IPS DF 6.9 (cell line): ENCODE measurements around the gene ELMO3.

ENCODE experiments used
- DNase-seq: peaks from one replicate; pipeline ENCODE4 v3.0.0-alpha.2; 2013; ENCODE audit warnings: low read depth, low spot score
- H3K27ac ChIP-seq: one replicate; pipeline ENCODE4 v1.5.1; 2013; ENCODE audit warnings: low read length, control low read depth
- H3K27me3 ChIP-seq: 2 replicates; pipeline ENCODE4 v1.6.1; 2013; ENCODE audit warnings: mild to moderate bottlenecking, low read length; ENCODE audit not compliant: control insufficient read depth, insufficient read depth
- H3K36me3 ChIP-seq: 2 replicates; pipeline ENCODE4 v1.6.1; 2013; ENCODE audit warnings: low read length; ENCODE audit not compliant: control insufficient read depth, insufficient read depth
- H3K4me1 ChIP-seq: 2 replicates; pipeline ENCODE4 v1.6.1; 2013; ENCODE audit warnings: low read length; ENCODE audit not compliant: control insufficient read depth, insufficient read depth
- H3K4me3 ChIP-seq: 2 replicates; pipeline ENCODE4 v1.5.1; 2013; ENCODE audit warnings: mild to moderate bottlenecking, low read length
- H3K9me3 ChIP-seq: 2 replicates; pipeline ENCODE4 v1.6.1; 2013; ENCODE audit warnings: low read length, inconsistent platforms; ENCODE audit not compliant: control insufficient read depth, insufficient read depth
- WGBS: extraction: QIAGEN DNeasy Blood & Tissue Kit; methylation state at CpG from one replicate; pipeline ENCODE4 v1.1.7; 2013; ENCODE audit warnings: mixed read lengths, missing lambda C conversion rate; ENCODE audit not compliant: insufficient read length, insufficient coverage; 5-methylcytosine and 5-hydroxymethylcytosine counted together

ELMO3 gene

DNA sequence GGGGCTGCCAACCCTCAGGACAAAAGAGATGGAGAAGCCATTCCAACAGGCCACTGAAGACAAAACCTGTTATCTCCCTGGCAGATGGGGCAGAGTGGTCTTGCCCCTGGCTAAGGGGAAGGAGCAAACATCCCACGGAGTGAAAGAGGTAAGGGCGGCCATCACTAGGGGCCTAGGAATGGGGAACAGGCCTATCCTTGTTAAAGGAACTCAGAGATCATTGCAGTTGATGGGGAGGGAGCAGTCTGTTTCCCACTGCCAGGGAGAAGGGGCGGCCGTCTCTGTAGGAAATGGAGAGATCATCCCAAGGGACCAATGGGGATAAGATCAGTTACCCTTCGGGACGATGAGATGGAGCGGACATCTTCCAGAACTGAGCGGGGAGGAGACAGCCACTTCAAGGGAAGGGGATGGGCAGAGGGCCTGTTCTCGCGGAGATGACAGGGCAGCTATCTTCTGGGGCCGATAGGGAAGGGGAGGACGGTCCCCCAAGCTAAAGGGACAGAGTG lies 27.4 kb downstream of the ELMO3 start:
- Histone ChIP-seq H3K4me1 (no peaks in the 10 kb centered on the region; the same call in 1 of the 2 replicates), H3K27ac (no peak overlapping the region), H3K9me3 (no peaks in the 10 kb centered on the region), H3K27me3 (no peaks in the 10 kb centered on the region), H3K36me3 (peaks cover 25% of the 10 kb centered on the region), H3K4me3 (peak overlapping the region; percentile 55; the same call in 1 of the 2 replicates)
- DNase-seq = no peak
- WGBS = no CpG with 5 or more reads among the region's 12 CpGs

DNA sequence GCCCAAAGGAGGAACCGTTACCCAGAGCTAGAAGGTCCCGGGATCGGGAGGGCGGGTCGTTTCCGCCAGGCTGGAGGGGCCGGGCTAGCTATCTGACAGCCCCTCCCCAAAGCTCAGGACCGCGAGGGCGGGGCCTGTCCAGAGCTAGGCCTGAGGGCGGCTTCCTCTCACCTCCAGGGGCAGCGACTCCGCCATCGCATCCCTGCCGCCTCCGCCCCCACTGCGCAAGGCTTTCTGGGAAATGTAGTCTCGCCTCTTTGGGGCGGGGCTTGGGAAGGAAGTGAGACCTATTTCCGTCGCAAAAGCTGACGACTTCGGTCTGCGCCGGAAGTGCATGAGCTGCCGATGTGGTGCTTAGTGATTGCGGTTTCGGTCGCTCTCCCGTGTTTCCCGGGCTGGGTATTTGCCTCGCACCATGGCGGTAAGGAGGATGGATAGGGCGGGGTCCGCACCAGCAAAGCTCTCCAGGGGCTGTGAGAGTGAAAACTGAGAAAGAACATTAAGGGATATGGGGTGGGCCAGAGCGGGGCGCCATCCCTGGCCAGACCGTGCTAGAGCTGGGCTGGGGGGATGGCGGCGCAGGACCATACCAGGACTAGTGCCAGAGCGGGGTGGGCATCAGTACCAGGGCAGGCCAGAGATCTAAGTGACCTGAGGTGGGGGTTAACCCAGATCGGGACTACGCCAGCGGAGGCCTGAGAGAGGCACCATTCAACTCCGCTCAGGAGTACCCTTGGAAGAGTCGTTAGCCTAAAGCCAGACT lies 28.1 kb downstream of the ELMO3 start, which contains the start of gene TMEM208:
TSS of gene TMEM208 (plus strand) at position 327 of the 763 bp plus-strand sequence. CDS start at position 416, 89 bp downstream.
- Histone ChIP-seq H3K27ac (no peak within 1 kb of the TSS), H3K4me3 (peak within 1 kb of the TSS; percentile 69), H3K27me3 (no peaks in the 10 kb centered on the region), H3K4me1 (no peaks in the 10 kb centered on the region; the same call in 1 of the 2 replicates), H3K9me3 (no peaks in the 10 kb centered on the region), H3K36me3 (peaks cover 31% of the 10 kb centered on the region)
- no CpG with 5 or more reads among the region's 46 CpGs for WGBS
- peak; percentile 96 for DNase-seq

DNA sequence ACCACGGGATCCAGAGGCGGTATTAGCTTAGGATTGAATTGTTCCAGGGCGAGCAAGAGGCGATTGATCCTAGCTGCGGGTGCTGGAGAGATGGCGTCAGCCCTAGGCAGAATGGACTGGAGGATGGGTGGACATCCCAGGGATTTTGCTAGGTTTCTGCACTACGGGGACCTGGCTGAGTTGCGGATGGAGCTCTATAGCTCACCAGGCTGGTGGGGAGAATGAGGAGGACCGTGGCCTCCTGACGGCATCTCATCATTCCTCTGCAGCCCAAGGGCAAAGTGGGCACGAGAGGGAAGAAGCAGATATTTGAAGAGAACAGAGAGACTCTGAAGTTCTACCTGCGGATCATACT lies 28.6 kb downstream of the ELMO3 start:
- Histone ChIP-seq H3K9me3 (no peaks in the 10 kb centered on the region), H3K27me3 (no peaks in the 10 kb centered on the region), H3K27ac (no peak overlapping the region), H3K36me3 (peaks cover 32% of the 10 kb centered on the region), H3K4me3 (peak overlapping the region; percentile 69), H3K4me1 (no peaks in the 10 kb centered on the region; the same call in 1 of the 2 replicates)
- no peak for DNase-seq
- WGBS = no CpG with 5 or more reads among the region's 12 CpGs

DNA sequence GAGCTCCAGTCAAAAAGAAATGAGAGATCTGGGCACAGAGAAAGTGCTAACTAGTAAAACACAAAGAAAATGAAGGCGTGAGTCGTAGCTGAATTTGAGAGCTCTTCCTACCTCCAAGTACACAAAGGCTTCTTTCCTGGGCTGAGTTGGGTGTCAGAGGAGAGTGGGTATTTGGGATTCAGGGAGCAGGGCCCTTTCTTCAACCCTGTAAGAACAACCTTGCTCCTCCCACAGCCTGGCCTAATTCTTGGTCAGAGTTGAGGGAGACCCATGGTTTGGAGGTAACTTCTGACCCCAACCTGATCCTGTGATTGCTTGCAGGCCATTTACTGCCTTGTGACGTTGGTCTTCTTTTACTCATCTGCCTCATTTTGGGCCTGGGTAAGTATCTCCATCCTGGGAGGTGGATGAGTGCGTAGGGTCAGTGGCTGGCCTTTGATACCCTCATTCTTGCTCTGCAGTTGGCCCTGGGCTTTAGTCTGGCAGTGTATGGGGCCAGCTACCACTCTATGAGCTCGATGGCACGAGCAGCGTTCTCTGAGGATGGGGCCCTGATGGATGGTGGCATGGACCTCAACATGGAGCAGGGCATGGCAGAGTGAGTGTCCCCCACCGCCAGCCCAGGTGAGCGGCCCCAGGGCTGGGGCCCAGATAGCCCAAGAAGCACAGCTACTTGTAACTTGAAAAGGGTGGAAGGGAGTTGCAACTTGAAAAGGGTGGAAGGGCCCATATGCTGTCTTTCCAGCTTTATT lies 29.3 kb downstream of the ELMO3 start:
- no CpG with 5 or more reads among the region's 9 CpGs for WGBS
- Histone ChIP-seq H3K36me3 (peaks cover 32% of the 10 kb centered on the region), H3K27me3 (no peaks in the 10 kb centered on the region), H3K4me1 (no peaks in the 10 kb centered on the region; the same call in 1 of the 2 replicates), H3K9me3 (no peaks in the 10 kb centered on the region), H3K27ac (no peak overlapping the region), H3K4me3 (no peak overlapping the region; the same call in 1 of the 2 replicates)
- DNase-seq = no peak

DNA sequence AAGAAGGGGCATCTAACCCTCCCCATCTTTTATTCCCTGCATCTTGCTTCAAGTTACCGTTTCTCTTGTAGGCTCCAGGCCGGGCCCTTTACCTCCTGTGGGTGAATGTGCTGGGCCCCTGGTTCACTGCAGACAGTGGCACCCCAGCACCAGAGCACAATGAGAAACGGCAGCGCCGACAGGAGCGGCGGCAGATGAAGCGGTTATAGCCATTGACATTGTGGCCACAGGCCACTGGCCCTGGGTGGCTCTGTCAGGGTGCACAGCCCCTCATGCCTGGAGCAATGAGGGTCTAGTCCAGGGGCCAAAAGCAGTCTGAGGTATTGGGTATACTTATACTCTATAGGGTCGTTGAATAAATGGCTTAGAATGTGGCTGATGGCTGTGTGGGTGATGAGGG lies 30.0 kb downstream of the ELMO3 start:
- H3K4me1 ChIP-seq = no peaks in the 10 kb centered on the region; the same call in 1 of the 2 replicates
- peaks cover 32% of the 10 kb centered on the region for H3K36me3 ChIP-seq
- no peaks in the 10 kb centered on the region for H3K27me3 ChIP-seq
- WGBS = no CpG with 5 or more reads among the region's 9 CpGs
- no peak overlapping the region for H3K27ac ChIP-seq
- H3K4me3 ChIP-seq = no peak overlapping the region
- no peak for DNase-seq
- H3K9me3 ChIP-seq = no peaks in the 10 kb centered on the region

DNA sequence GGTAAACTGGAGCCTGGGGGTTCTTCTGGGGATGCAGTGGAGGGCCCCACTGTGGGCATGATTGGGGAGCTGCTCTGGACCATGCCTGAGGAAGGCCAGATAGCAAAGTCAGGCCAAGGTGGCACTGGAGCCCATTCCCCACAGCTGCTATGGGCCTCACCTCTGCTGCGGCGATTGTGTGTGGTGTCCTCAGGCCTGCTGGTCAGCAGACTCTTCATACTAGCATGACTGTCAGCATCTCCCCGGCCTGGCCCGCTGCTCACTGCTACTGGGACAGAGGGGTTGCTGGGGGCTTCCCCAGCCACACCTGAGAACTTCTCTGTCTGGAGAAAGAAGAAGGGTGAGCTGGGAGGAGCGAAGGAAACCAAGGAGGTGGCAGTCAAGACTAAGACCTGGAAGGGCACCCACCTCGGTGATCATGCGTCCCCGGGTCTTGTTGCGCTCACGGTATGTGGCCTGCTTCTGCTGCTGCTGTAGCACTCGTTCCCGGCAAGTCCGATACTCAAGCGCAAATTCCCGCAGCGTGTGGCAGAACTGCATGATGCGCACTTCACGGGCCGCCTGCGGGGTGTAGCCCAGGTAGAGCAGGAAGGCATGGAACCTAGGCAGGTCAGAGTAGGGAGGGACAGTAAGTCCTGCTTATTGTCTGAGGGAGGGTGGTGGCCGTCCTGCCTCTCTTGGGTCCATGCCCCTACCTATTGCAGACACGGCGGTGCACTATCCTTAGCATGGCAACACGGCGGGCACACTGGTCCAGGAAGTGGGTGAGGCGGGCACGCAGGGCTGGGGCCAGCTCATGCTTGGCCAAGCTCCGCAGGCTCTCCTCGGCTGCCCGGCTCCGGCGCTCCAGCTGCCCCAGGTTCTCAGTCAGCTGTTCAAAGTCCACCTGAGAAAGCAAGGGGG lies 31.2 kb downstream of the ELMO3 start:
- H3K4me1 ChIP-seq = no peaks in the 10 kb centered on the region; the same call in 1 of the 2 replicates
- no peaks in the 10 kb centered on the region for H3K9me3 ChIP-seq
- peaks cover 35% of the 10 kb centered on the region for H3K36me3 ChIP-seq
- H3K4me3 ChIP-seq = no peak overlapping the region
- no CpG with 5 or more reads among the region's 32 CpGs for WGBS
- H3K27ac ChIP-seq = no peak overlapping the region
- DNase-seq = no peak
- H3K27me3 ChIP-seq = no peaks in the 10 kb centered on the region

DNA sequence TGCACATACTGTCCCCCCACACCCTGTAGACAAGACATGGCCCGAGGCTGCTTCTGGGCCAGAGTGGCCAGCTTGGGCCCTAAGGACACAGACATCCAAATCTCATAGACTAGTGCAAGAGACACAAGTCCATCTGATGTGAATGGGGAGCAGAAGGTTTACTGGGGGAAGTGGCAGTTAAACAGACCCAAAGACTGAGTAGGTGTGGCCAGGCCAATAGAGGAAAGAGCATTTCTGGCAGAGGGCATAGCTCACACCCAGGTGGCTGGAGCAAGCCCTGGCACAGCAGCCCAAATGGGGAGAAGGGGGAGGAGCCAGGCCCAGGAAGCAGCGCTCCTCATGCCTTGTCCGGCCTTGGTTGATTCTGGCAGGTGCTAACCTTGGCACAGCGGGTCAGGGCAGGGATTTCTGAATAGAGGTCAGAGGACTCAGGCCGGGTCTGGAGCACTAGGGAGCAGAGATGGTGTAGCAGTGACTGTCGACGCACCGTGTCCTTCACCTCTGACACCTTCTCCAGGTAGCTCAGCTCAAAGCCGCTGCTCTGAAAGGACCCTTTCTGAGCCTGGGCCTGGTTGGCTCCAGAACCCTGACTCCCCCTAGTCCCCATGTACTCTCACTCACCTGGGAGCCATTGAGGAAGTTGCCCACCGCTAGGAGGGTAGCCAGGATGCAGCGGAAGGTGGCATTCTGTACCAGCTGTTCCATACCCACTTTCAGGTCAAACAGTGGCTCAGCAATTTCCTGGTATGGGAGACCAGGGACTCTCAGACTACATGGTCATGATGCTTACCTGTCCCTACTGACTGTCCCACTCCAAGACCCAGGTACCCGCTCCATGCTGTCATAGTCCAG lies 32.1 kb downstream of the ELMO3 start:
- Histone ChIP-seq H3K27me3 (no peaks in the 10 kb centered on the region), H3K36me3 (peaks cover 36% of the 10 kb centered on the region), H3K27ac (no peak overlapping the region), H3K4me3 (no peak overlapping the region), H3K9me3 (no peaks in the 10 kb centered on the region), H3K4me1 (no peaks in the 10 kb centered on the region; the same call in 1 of the 2 replicates)
- WGBS = no CpG with 5 or more reads among the region's 12 CpGs
- DNase-seq = no peak

DNA sequence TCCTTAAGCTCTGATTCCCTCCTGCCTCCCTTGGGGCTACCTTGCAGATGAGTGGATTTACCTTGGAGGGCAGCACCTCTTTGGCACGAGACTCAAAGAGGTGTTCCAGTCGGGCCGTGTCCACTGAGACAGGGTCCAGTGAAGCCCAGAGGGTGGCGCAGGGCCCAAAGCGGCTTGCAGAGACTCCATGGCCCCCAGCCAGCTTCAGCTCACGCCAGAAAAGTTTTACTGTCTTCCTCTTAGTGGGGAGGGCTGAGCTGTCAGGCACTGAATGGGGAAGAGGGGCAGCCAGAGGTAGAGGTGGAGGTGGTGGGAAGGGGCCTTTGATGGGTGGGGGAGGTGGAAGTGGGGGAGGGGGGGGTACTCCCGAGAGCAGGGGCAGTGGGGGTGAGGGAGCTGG lies 34.7 kb downstream of the ELMO3 start:
- no peak for DNase-seq
- Histone ChIP-seq H3K27me3 (no peaks in the 10 kb centered on the region), H3K4me3 (no peak overlapping the region), H3K4me1 (peaks cover 2% of the 10 kb centered on the region; the same call in 1 of the 2 replicates), H3K27ac (no peak overlapping the region), H3K36me3 (peaks cover 50% of the 10 kb centered on the region), H3K9me3 (no peaks in the 10 kb centered on the region)
- WGBS = no CpG with 5 or more reads among the region's 7 CpGs

DNA sequence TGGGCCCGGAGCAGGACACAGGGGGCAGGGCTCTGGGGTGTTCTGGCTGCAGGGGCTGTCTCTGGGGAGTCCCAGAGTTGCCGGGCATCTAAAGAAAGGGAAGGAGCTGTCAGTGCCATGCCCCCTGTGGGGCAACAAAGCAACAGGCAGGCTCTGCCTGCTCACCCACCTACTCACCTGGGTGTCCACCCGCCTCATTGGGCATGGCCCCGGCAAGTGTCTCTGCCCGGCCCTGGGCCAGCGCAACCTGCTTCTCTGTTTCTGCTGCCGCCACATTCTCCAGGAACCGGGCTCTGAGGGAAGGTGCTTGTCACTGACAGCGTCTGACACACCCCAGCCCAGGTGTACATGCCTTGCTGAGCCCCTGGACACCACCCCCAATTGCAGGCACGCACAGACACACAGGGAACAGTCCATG lies 35.3 kb downstream of the ELMO3 start:
- Histone ChIP-seq H3K27ac (no peak overlapping the region), H3K27me3 (no peaks in the 10 kb centered on the region), H3K4me3 (no peak overlapping the region), H3K4me1 (peaks cover 2% of the 10 kb centered on the region; the same call in 1 of the 2 replicates), H3K9me3 (no peaks in the 10 kb centered on the region), H3K36me3 (peaks cover 48% of the 10 kb centered on the region)
- DNase-seq = no peak
- WGBS = no CpG with 5 or more reads among the region's 10 CpGs
